Measurements from ENCODE around the gene HOXB13.

The HOXB13 gene

DNA sequence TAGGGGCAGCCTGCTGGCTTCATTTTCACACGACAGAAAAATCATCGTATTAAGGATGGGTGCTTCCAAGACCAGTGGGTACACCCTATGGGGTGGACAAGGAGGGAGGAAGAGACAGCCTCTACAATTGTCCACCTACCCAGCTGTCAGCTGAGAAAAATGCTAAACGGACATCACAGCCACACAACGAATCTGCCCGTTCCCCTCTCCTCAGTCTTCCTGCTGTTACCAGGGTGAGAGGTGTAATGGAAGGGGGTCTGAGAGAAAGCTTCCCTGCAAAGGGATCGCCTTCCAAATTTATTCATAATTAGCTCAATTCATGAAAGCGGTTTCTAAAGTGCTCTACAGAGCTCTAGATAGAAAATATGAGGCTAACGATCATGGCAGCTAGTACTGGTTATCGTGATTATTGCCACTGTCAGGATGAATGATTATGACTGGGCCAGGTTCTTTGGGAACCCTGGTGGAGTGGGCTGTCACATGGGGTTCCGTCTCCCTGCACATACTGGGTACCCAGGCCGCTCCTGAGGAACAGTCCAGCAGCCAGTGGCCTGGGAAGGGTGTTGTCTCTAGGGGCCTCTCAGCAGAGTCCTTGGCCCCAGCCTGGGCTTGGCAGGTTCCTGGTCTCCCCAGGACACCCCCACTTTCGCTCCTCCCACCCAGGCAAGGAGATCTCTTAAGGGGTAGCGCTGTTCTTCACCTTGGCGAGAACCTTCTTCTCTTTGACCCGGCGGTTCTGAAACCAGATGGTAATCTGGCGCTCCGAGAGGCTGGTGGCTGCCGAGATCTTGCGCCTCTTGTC lies 2.2 kb downstream of the HOXB13 start:
- Mint-ChIP-seq H3K4me1 (ENCODE audit: low read depth) (peaks cover 17% of the 10 kb centered on the region), H3K27ac (no peak overlapping the region), H3K27me3 (ENCODE audit: low read depth) (peaks cover 94% of the 10 kb centered on the region), H3K36me3 (ENCODE audit: low read depth) (no peaks in the 10 kb centered on the region), H3K9me3 (no peaks in the 10 kb centered on the region), H3K4me3 (no peak overlapping the region)
- DNase-seq (ENCODE audit: low spot score), result no peak

GRCh38 chr17:48725288-48726064 lies 3.1 kb downstream of the HOXB13 start:
- peak overlapping the region; percentile 26 for H3K4me3 Mint-ChIP-seq
- H3K27ac Mint-ChIP-seq, result peak overlapping the region; percentile 72
- H3K27me3 Mint-ChIP-seq (ENCODE audit: low read depth), result peaks cover 96% of the 10 kb centered on the region
- DNase-seq (ENCODE audit: low spot score), result no peak
- H3K36me3 Mint-ChIP-seq (ENCODE audit: low read depth), result no peaks in the 10 kb centered on the region
- peaks cover 17% of the 10 kb centered on the region for H3K4me1 Mint-ChIP-seq (ENCODE audit: low read depth)
- no peaks in the 10 kb centered on the region for H3K9me3 Mint-ChIP-seq

- DNase-seq (ENCODE audit: low spot score), result no peak
- peak overlapping the region; percentile 72 for H3K27ac Mint-ChIP-seq
- H3K4me1 Mint-ChIP-seq (ENCODE audit: low read depth), result peaks cover 16% of the 10 kb centered on the region
- H3K27me3 Mint-ChIP-seq (ENCODE audit: low read depth), result peaks cover 96% of the 10 kb centered on the region
- no peaks in the 10 kb centered on the region for H3K36me3 Mint-ChIP-seq (ENCODE audit: low read depth)
- H3K4me3 Mint-ChIP-seq, result peak overlapping the region; percentile 26
- no peaks in the 10 kb centered on the region for H3K9me3 Mint-ChIP-seq
These were observed 3.6 kb downstream of the HOXB13 start for GRCh38 chr17:48725004-48725287.

DNA sequence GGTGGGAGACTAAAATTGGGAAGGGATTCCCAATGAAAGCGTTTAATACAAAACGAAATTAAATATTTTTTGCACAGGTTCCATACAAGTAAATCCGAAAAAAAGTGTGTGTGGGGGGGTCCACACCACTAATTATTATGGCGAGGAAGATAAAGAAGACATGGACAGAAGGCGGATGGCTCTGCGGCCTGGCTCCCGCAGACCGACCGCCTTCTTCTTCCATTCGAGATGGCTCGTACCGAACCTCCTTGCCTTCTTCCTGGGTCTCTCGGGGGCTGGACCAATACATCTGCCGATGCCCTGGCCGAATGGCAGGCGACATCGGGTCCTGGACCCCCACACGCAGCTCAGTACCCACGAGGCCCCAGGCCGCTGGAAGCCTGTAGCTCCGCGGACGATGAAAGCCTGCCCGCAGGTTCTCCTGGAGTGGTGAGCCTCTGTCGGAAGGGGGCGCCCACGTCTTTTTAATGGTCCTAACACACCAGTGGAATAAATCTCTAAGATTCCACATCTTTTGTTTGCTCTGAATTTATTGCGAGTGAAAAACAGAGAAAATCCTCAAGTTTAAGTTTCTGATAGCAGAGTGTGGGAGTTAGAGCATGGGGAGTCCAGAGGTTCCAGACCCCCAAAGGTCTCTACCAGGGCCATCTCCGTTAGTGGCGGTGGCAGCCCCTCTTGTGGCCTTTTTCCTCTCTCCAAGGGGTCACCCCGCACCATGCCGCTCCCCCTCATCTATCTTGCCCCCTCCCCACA lies 4.1 kb downstream of the HOXB13 start:
- Mint-ChIP-seq H3K36me3 (ENCODE audit: low read depth) (no peaks in the 10 kb centered on the region), H3K4me3 (peak overlapping the region; percentile 64), H3K9me3 (no peaks in the 10 kb centered on the region), H3K27me3 (ENCODE audit: low read depth) (peaks cover 96% of the 10 kb centered on the region), H3K4me1 (ENCODE audit: low read depth) (peaks cover 14% of the 10 kb centered on the region), H3K27ac (peak overlapping the region; percentile 79)
- peak; percentile 59 for DNase-seq (ENCODE audit: low spot score)

- H3K4me3 Mint-ChIP-seq, result peak overlapping the region; percentile 58
These were observed 4.9 kb downstream of the HOXB13 start for GRCh38 chr17:48723423-48724250.

GRCh38 chr17:48722915-48723422 lies 5.6 kb downstream of the HOXB13 start, which contains the start of gene PRAC2:
Gene PRAC2, plus strand, starts transcription at chr17:48723185. Its CDS starts 1,226 bp downstream, at chr17:48724411.
- Mint-ChIP-seq H3K4me3 (peak within 1 kb of the TSS; percentile 58), H3K27me3 (ENCODE audit: low read depth) (peaks cover 97% of the 10 kb centered on the region), H3K9me3 (no peaks in the 10 kb centered on the region), H3K4me1 (ENCODE audit: low read depth) (peaks cover 14% of the 10 kb centered on the region), H3K27ac (peak within 1 kb of the TSS; percentile 62), H3K36me3 (ENCODE audit: low read depth) (no peaks in the 10 kb centered on the region)
- DNase-seq (ENCODE audit: low spot score), result no peak

More at GRCh38 chr17:48723423-48724250, 4.9 kb downstream of the HOXB13 start:
- Mint-ChIP-seq H3K27me3 (ENCODE audit: low read depth) (peaks cover 97% of the 10 kb centered on the region), H3K9me3 (no peaks in the 10 kb centered on the region), H3K36me3 (ENCODE audit: low read depth) (no peaks in the 10 kb centered on the region), H3K4me1 (ENCODE audit: low read depth) (peaks cover 12% of the 10 kb centered on the region), H3K27ac (peak overlapping the region; percentile 62)
- no peak for DNase-seq (ENCODE audit: low spot score)

GRCh38 chr17:48722201-48722907 lies 6.2 kb downstream of the HOXB13 start, which contains the start of gene PRAC1:
Gene PRAC1, minus strand, starts transcription at chr17:48722518. Its CDS starts 126 bp downstream, at chr17:48722392.
- Mint-ChIP-seq H3K4me1 (ENCODE audit: low read depth) (peaks cover 15% of the 10 kb centered on the region), H3K4me3 (peak within 1 kb of the TSS; percentile 34), H3K9me3 (no peaks in the 10 kb centered on the region), H3K36me3 (ENCODE audit: low read depth) (no peaks in the 10 kb centered on the region), H3K27ac (no peak within 1 kb of the TSS), H3K27me3 (ENCODE audit: low read depth) (peaks cover 97% of the 10 kb centered on the region)
- DNase-seq (ENCODE audit: low spot score), result no peak

GRCh38 chr17:48721009-48721402 lies 7.5 kb downstream of the HOXB13 start:
- Mint-ChIP-seq H3K36me3 (ENCODE audit: low read depth) (no peaks in the 10 kb centered on the region), H3K4me1 (ENCODE audit: low read depth) (peaks cover 15% of the 10 kb centered on the region), H3K9me3 (no peaks in the 10 kb centered on the region), H3K27me3 (ENCODE audit: low read depth) (peaks cover 96% of the 10 kb centered on the region), H3K4me3 (no peak overlapping the region), H3K27ac (no peak overlapping the region)
- no peak for DNase-seq (ENCODE audit: low spot score)

DNA sequence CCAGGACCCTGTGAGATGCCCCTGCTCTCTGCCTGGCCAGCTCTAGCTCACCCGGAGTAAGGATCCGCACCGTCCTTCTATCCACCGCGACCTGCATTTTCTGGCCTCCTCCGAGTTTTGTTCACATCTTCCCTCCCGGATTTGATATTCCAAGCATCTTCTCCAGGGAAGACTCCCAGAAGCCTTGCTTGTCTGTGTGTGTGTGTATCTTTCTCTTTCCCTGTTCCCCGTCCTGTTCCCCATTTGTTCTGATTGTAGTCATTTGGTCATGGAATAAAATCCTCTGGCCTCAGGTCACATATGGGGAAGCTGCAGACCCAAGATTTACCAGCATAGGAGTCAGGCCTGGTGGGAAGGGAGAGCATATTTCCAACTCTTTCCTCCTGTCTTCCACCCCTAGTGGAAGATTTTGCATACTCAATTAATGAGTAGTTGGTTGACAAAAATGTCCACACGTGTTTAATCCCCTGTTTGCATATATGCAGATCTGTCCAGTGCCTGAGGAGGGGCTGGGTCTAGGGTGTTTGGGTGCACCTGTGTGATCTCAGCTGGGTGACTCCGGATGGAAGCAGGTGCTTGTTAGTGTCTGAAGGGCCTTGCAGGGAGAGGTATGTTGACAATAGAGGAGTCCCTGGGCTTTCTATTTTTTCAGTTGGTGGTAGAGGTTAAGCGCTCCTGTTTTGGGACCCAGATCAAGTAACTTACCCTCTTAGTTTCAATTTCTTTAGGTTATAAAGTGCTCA lies 8.1 kb downstream of the HOXB13 start:
- Mint-ChIP-seq H3K9me3 (no peaks in the 10 kb centered on the region), H3K27me3 (ENCODE audit: low read depth) (peaks cover 94% of the 10 kb centered on the region), H3K36me3 (ENCODE audit: low read depth) (no peaks in the 10 kb centered on the region), H3K4me1 (ENCODE audit: low read depth) (peaks cover 15% of the 10 kb centered on the region), H3K27ac (peak overlapping the region; percentile 75), H3K4me3 (no peak overlapping the region)
- no peak for DNase-seq (ENCODE audit: low spot score)

DNA sequence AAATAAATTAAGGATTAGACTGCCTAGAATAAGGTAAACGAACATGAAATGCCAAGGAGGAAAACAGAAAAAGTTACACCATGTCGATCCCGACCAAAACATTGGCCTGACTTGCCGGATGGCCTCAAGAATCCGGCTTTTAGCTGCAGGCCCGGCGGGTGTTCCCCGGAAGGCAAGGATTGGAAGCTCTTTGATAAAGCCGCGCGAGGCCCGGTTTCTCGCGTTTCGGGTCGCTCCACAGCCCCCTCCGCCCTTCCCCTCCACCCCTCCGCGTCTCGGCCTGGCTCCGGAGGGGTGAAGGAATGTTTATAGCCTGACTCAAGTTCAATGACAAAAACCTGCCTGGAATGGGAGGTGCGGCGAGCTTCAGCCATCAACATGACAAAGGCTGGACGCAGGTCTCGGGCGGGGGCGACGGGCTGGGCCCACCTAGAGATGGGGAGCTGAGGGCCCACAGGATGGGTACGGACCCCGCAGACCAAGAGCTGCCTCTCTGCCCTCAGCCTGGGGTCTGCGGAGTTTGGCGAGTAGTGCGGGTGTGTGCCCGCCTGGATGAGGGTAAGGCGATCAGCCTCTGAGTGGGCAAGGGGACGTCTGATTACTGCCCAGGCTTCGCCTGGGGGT lies 8.8 kb downstream of the HOXB13 start:
- Mint-ChIP-seq H3K36me3 (ENCODE audit: low read depth) (no peaks in the 10 kb centered on the region), H3K27ac (peak overlapping the region; percentile 75), H3K4me1 (ENCODE audit: low read depth) (peaks cover 14% of the 10 kb centered on the region), H3K27me3 (ENCODE audit: low read depth) (peaks cover 94% of the 10 kb centered on the region), H3K9me3 (no peaks in the 10 kb centered on the region), H3K4me3 (no peak overlapping the region)
- DNase-seq (ENCODE audit: low spot score), result no peak

- no peak for DNase-seq (ENCODE audit: low spot score)
- Mint-ChIP-seq H3K36me3 (ENCODE audit: low read depth) (no peaks in the 10 kb centered on the region), H3K4me1 (ENCODE audit: low read depth) (peaks cover 8% of the 10 kb centered on the region), H3K9me3 (no peaks in the 10 kb centered on the region), H3K27me3 (ENCODE audit: low read depth) (peaks cover 93% of the 10 kb centered on the region), H3K27ac (peak overlapping the region; percentile 62), H3K4me3 (no peak overlapping the region)
These were observed 9.5 kb downstream of the HOXB13 start for GRCh38 chr17:48718761-48719641.
